ENCODE data around the gene FAM83F.
"Not testable (repeated sequence)": the region's sequence is repeated elsewhere in the genome, so short reads cannot be mapped to it uniquely, and the experiment has no call there.

Gene FAM83F

GRCh38 chr22:39965748-39966147 is 29.0 kb upstream of the FAM83F start:
- no peak for DNase-seq (ENCODE audit: low read depth)

DNA sequence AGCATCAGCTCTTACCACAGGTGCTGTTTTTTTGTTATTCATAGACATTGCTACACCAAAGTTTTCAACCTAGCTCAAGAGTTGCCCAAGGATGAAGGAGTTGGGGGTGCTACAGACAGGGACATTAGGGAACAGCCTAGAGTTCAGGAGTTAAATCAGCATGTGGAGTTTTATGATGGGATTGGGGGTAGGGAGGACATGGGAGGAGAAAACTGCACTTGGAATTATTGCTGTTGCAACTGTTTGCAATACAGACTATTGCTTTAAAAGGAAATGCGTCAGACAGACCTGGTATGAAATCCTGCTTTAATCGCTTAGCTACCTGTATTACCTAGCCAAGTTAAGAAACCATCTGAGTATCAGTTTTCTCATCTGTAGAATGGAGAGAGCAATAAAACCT is 28.3 kb upstream of the FAM83F start:
- DNase-seq (ENCODE audit: low read depth): no peak

- no peak for DNase-seq (ENCODE audit: low read depth)
These were observed 27.5 kb upstream of the FAM83F start for GRCh38 chr22:39967103-39967829.

DNA sequence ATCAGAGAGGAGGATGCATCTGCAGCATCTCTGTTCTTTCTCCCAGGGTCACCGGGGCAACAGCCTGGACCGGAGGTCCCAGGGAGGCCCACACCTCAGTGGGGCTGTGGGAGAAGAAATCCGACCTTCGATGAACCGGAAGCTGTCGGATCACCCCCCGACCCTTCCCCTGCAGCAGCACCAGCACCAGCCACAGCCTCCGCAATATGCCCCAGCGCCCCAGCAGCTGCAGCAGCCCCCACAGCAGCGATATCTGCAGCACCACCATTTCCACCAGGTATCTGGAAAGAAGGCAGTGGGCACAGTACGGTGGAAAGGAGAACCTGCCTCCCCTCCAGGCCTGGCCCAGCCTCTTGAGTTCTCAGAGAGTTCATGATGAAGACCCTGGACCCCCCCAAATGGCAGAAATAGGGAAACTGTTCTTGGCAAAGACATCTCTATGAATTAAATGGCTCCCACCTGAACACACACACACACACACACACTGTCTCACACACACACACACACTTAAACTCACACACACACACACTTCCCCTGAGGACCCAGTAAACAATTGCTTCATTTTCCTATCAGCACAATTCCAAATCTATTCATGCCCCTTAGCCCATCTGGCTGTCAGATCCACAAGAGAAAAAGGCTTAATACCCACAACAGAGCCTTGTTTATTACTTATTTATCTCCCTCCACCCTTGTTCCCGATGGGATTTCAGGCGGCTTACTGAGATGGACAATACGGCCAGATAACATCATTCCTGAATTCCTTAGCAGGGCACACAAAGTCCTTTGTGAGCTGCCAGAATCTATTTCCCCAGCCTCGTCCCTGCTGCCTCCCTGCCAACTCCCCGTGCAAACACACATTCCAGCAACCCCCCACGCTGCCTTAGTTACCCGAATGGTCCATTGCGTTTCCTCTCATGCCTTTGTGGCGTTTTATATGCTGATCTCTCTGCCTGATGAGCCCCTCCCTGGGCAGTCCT is 26.5 kb upstream of the FAM83F start:
- no peak for DNase-seq (ENCODE audit: low read depth)

DNA sequence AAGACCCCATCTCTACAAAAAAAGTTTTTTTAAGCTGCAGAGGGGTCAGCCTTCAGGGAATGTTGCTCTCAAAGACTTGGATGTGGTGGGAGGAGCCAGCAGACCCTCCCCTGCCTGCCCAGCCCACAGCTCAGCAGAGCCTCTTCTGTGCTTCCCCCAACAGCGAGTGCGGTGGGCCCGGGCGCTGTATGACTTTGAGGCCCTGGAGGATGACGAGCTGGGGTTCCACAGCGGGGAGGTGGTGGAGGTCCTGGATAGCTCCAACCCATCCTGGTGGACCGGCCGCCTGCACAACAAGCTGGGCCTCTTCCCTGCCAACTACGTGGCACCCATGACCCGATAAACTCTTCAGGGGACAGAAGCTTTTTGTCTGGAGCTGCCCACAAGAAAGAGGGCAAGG is 24.0 kb upstream of the FAM83F start:
- no peak for DNase-seq (ENCODE audit: low read depth)

- DNase-seq (ENCODE audit: low read depth): no peak
These were observed 22.1 kb upstream of the FAM83F start for GRCh38 chr22:39972641-39973040.

GRCh38 chr22:39973656-39974055 is 21.1 kb upstream of the FAM83F start:
- DNase-seq (ENCODE audit: low read depth): no peak

- no peak for DNase-seq (ENCODE audit: low read depth)
These were observed 20.7 kb upstream of the FAM83F start for GRCh38 chr22:39974065-39974464.

DNA sequence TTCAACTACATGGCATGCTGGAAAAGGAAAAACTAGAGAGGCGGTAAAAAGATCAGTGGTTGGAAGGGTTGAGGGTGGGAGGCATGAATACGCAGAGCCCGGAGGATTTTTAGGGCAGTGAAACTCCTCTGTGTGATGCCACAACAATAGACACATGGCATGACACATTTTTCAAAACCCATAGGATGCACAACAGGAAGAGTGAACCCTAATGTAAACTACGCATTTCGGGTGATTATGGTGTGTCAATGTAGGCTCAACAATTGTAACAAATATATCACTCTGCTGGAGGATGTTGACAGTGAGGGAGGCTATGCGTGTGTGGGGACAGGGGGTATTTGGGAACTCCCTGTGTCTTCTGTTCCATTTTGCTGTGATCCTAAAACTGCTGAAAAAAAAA is 15.7 kb upstream of the FAM83F start:
- DNase-seq (ENCODE audit: low read depth): no peak

DNA sequence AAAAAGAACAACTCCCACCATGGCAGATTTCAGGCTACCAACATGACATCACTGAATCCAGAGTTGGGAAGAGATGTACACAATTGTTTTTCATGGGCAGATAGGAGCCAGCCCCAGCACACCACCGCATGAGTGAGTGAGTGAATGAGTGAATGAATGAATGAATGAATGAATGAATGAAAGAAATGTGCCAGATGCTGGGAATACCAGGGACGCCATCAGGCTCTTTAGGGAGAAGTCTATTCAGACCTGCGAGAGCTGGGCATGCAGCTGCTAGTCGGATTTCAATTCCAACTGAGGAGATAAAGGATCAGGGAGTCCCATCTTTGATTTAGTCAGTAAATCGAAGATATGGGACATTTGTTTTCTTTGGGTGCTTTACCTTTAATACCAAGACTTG is 15.3 kb upstream of the FAM83F start:
- DNase-seq (ENCODE audit: low read depth): no peak

- no peak for DNase-seq (ENCODE audit: low read depth)
These were observed 14.2 kb upstream of the FAM83F start for GRCh38 chr22:39980596-39980995.

DNA sequence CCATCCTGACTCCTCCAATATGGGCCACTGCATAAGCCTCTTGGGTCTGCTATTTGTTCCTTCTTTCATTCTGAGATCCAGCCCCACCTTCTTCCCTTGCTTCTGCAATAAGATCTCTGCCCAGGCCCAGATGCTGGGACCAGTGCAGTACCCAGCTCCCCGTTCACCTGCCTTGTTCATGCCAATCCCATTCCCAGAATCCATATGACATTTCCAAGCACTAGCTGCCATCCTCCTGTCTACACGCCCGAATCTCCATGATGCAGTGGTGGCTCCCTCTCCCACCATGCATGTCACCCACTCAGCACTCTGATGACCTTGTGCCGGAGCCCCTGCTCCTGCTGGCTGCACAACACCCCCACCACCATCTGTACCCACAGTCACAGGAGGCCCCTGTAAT is 11.4 kb upstream of the FAM83F start:
- DNase-seq (ENCODE audit: low read depth): no peak

DNA sequence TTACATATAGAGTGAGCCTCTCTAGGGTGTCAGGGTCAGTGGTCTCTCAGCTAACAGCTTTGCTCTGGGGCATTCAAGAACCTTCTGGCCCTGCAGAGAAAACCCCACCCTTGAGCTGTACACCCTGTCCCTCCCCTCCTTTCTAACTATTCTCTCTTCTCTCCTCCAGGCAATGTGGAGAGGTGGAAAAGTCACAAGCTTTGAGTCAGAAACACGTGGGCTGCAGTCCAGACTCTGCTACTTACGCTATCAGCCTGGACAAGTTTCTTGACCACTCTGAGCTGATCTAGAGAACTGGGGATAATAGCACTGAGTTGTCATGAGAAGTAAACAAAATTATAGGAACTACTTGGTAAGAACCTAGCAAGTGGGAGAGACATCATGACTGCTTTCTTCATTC is 10.7 kb upstream of the FAM83F start:
- DNase-seq (ENCODE audit: low read depth): no peak

DNA sequence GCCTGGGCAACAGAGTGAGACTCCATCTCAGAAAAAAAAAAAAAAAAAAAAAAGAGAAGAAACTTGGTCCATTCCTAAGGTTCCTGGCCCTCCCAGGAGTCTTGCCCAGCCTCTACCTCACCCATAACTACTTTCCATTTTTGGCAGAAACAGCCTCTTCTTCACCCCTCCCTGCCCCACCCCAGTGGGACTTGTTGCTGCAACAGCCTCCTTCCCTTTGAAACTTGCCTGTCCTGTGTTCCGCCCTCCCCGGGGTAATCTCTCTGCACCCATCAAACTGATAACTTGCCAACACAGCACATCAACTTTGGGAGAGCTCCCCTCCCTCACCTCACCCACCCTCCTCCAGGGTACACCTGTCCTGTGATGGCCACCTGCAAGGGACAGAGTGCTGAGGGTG is 10.0 kb upstream of the FAM83F start:
- no peak for DNase-seq (ENCODE audit: low read depth)

DNA sequence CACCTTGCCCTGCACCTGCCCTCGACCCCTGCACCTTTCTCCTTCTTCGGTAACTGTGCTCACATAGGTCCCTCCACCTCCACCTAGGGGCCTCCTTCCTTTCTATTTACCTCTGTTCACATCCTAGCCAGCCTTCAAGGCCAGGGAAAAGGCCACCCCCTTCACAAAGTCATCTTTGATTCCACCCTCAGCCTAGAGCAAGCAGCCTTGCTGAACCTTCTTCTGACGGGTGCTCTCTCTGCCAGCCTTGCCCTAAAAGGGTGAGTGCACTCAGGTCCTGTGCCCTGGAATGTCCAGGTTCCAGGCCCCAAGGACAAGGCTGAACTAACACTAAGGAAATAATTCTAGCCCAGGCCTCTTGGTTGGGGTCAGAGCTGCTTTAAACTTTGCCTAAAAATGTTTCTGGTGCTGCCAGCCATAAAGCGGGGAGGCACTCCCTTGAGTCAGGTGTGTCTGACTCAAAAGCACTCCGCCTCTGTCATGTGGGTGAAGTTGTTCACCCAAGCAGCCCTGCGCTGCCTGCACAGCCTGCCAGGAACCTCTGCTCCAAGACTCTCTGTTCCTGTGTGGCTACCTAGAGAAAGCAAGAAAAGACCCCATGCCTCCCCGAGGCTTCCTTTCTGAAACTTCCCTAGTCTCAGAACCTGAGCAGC is 9.2 kb upstream of the FAM83F start:
- DNase-seq (ENCODE audit: low read depth): no peak

- DNase-seq (ENCODE audit: low read depth): no peak
These were observed 6.2 kb upstream of the FAM83F start for GRCh38 chr22:39988386-39989114.

DNA sequence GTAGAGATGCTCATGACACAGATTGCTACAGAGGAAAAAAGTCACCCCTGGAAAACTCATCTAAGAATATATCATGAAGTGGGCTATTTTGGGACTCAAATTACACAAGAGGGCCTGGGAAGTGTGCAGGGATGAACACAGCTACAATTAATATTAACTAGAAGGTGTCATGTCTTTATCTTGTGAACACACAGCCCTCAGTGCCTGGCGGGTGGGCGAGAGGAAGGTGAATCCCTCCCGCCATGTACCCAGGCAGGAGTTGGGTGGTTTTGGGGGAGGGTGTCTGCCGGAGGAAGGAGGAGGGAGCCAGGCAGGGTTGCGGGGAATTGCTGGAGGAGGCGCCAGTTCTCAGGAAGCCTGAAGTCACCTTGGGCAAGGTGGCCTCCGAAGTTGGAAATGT is 5.1 kb upstream of the FAM83F start:
- no peak for DNase-seq (ENCODE audit: low read depth)

DNA sequence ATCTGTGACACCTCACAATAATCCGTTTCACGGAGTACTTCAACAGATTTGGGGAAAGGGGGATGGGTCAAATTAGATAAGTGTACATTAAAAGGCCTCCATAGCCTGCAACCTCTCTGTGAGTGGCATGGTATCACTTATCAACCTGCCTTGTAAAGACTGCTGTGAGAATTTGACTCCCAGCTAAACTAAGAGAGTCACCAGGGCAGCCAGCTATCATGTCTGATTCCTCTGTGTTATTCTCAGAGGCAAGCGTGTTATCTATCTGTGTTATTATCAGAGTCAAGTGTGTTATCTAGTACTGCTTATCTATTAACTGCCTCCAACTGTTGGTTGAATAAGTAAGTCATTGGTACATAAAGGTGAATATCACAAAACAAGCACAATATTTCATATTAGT is 4.1 kb upstream of the FAM83F start:
- no peak for DNase-seq (ENCODE audit: low read depth)

DNA sequence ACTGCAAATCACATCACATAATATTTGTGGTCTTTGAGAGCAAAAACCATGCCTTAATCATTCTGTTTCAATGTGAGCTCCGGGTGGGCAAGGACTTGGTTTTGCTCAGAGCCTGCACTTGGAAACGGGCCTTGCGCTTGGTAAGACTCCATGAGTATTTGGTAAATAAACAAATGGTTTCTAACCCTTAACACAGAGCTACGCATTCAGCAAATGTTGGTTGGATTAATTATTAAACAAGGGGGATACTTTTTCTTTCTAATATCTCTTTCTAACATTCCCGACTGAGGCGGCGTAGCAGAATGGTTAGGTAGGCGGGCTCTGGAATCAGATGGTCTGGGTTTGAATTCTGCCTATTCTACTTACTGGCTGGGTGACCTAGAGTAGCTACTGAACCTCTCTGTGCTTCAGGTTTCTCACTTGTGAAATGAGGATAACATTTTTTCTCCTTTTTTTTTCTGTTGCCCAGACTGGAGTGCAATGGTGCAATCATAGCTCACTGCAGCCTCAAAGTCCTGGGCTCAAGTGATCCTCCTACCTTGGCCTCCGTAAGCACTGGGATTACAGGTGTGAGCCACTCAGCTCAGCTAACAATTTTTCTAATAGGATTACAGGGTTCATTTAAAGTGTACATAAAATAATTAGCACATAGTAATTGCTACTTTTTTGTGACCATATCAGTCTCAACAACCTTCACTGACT is 3.4 kb upstream of the FAM83F start:
- no peak for DNase-seq (ENCODE audit: low read depth)

DNA sequence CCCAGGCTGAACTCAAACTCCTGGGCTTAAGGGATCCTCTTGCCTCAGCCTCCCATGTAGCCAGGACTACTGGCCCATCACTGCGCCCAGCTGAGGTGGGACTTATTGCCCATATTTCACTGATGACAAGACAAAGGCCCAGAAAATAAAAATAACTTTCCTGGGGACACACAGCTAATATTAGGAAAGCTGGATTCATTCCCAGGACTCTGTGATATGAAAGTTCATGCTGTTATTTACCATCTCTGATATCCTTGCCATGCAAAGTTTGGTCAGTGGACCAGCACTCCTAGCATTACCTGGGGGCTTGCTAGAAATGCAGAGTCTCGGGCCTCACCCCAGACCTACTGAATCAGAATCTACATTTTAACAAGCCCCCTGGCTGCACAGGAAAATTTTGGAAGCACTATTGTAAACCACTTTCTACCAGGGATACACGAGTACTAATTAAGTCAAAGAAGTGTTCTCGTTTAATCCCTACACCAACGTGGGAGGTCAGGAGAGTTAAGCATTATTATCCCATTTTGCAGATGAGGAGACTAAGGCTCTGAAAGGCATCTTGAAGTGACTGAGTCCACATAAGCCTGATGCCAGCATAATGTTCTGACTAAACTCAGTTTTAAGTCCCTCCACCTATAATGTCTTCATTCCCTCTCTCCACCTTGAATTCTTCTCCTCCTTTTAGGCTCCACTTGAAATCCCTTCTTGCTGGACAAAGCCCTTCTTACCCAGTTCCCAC is 2.5 kb upstream of the FAM83F start:
- DNase-seq (ENCODE audit: low read depth): no peak

- not testable (repeated sequence) for DNase-seq (ENCODE audit: low read depth)
These were observed 1.9 kb upstream of the FAM83F start for GRCh38 chr22:39992894-39993293.
